ENCODE measurements around the gene TK2.
A peak's percentile ranks its signal among the peaks of the same experiment; 100 is the strongest.
"Not testable (repeated sequence)": the region's sequence is repeated elsewhere in the genome, so short reads cannot be mapped to it uniquely, and the experiment has no call there.

TK2 gene

GRCh38 chr16:66519482-66520373 is 30.2 kb downstream of the TK2 start:
- DNase-seq, result no peak

GRCh38 chr16:66517586-66518263 is 32.2 kb downstream of the TK2 start:
- DNase-seq, result no peak

- DNase-seq, result peak; percentile 98 to 99
Observed at GRCh38 chr16:66516808-66517585, 32.9 kb downstream of the TK2 start.

GRCh38 chr16:66516509-66516807 is 33.5 kb downstream of the TK2 start:
- no peak for DNase-seq

- DNase-seq, result peak in 1 of 2 experiments; percentile 39
Observed at GRCh38 chr16:66515596-66516508, 34.1 kb downstream of the TK2 start.

GRCh38 chr16:66514980-66515595 is 34.8 kb downstream of the TK2 start:
- DNase-seq, result not testable (repeated sequence)

- DNase-seq, result not testable (repeated sequence)
Observed at GRCh38 chr16:66514391-66514790, 35.5 kb downstream of the TK2 start.

GRCh38 chr16:66513111-66513723 is 36.7 kb downstream of the TK2 start:
- no peak for DNase-seq

- no peak for DNase-seq
Observed at GRCh38 chr16:66512272-66513110, 37.4 kb downstream of the TK2 start.

- DNase-seq, result no peak
Observed at GRCh38 chr16:66511602-66512271, 38.2 kb downstream of the TK2 start.

- no peak for DNase-seq
Observed at GRCh38 chr16:66510711-66511601, 39.0 kb downstream of the TK2 start.

- DNase-seq, result no peak
Observed at GRCh38 chr16:66510298-66510697, 39.6 kb downstream of the TK2 start.

GRCh38 chr16:66509576-66509975 is 40.3 kb downstream of the TK2 start:
- no peak for DNase-seq

GRCh38 chr16:66508914-66509496 is 40.9 kb downstream of the TK2 start:
- no peak for DNase-seq

GRCh38 chr16:66508248-66508913 is 41.5 kb downstream of the TK2 start:
- DNase-seq, result no peak

GRCh38 chr16:66507731-66508239 is 42.1 kb downstream of the TK2 start:
- no peak for DNase-seq

GRCh38 chr16:66503612-66504011 is 46.3 kb downstream of the TK2 start:
- DNase-seq, result no peak

- no peak for DNase-seq
Observed at GRCh38 chr16:66503030-66503429, 46.9 kb downstream of the TK2 start.
